CD4-positive, alpha-beta T cell treated with Interleukin-10 for 1 hour (primary cell): ENCODE results near the gene FIGNL2.
"Not testable (repeated sequence)": the region's sequence is repeated elsewhere in the genome, so short reads cannot be mapped to it uniquely, and the experiment has no call there.

ENCODE experiments used
- DNase-seq: peaks from one replicate; pipeline ENCODE4 v3.0.0-alpha.2; 2020

FIGNL2 gene, protein sequence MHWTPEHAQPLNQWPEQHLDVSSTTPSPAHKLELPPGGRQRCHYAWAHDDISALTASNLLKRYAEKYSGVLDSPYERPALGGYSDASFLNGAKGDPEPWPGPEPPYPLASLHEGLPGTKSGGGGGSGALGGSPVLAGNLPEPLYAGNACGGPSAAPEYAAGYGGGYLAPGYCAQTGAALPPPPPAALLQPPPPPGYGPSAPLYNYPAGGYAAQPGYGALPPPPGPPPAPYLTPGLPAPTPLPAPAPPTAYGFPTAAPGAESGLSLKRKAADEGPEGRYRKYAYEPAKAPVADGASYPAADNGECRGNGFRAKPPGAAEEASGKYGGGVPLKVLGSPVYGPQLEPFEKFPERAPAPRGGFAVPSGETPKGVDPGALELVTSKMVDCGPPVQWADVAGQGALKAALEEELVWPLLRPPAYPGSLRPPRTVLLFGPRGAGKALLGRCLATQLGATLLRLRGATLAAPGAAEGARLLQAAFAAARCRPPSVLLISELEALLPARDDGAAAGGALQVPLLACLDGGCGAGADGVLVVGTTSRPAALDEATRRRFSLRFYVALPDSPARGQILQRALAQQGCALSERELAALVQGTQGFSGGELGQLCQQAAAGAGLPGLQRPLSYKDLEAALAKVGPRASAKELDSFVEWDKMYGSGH

DNA sequence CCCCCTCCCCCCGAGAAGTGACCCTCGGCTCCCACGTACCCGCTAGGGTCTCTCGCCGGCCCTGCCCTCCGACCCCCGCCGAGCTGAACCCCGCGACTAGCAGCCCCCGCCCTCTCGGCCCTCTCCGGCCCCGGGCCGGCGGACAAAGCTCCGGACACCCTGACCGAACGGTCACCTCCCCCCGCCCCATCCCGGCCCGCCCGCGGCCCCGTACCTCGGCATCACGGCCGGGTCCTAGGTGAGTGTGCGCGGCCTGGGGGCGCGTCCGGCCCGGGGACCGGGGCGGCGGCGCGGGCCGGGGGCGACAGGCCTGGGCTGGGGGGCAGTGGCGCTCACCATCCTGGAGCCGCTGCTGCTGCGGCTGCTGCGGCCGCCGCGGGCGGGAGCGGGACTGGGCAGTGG is at the start of gene FIGNL2:
Gene FIGNL2 (minus strand): TSS at position 393 of the 402 bp plus-strand sequence. CDS start 26,305 bp downstream, outside the sequence.
- no peak for DNase-seq

DNA sequence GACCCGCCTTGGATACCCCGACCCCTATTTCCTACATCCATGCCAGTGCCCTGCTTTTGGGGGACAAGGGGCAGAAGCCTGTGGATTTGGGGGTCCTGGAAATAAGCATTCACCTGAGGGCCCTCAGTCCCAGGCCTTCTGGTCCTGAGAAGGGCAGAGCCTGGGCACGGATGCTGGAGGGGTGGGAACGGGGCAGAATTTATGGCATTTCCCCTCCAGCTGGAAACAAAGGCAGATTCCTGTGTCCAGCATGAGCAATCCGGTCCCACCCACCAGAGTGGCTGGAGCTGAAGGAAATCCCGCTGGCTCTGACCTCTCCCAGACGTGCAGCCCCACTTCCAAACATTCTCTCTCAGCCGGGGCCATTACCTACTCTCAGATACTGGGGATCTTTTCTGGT is 48.7 kb upstream of the FIGNL2 start:
- DNase-seq = no peak

DNA sequence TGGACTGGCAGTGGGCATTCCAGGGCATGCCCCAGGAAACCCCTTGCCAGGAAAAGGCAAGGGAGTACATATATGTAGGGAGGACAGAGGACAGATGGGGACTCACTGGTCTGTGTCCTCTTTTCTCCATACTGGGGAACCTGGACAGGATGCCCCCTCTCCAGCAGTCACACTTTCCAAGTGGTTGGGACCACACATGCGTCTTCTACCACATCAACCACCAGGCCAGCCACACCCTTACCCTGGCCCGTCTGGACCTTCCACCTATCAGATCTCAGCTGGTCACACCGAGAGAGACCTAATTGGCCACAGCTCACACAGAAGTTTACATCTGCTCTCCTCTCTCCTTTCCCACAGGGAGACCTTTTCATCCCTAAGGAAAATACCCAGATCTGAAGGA is 47.7 kb upstream of the FIGNL2 start:
- no peak for DNase-seq

DNA sequence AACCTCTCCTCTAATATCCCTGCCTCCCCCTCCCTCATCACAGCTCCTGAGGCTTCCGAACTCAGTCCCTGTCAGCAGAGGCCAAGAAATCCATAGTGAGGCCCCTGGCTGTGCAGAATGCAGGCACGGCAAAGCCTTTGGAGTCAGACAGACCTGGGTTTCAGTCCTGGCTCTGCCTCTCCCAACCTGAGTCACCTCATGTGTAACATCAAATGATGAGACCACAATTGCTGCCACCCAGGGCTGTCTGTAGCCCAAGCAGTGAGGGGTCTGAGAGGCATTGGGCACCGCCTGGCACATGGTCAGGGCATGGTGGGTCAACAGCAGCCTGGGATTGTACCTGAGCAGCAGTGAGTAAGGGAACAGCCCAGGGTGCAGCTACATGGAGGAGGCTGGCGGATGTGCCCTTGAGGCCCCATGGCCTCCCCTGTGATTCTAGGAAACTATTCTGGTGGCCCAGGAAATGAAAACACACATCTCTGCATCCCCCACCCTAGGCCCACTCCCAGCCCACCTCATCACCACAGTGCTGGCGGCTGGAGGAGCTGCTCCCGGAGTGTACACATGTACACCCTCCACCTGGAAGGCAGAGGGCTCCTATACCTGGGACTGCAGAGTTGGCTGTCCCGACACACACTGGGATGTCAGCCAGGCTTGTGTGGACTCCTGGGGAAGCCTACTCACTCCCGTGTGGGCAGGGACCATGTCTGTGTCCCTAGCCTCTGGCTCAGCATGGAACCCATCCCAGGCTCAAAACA is 47.0 kb upstream of the FIGNL2 start:
- DNase-seq = no peak

DNA sequence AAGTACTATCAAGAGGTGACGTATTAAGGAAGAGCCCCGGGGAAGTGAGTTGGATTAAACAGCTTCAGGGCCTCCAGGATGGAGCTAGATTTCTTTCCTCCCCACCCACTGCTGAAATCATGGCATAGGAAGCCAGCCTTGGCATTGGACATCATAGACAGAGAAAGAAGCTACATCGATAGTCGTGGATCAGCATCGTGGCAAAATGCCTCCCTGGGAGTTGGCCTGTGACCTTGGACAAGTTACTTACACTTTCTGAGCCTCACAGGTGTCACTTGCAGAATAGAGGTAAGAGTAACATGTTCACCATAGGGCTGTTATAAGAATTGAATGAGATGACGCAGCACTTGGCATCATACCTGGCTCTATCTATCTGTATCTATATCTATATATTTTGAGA is 45.3 kb upstream of the FIGNL2 start:
- no peak for DNase-seq

DNA sequence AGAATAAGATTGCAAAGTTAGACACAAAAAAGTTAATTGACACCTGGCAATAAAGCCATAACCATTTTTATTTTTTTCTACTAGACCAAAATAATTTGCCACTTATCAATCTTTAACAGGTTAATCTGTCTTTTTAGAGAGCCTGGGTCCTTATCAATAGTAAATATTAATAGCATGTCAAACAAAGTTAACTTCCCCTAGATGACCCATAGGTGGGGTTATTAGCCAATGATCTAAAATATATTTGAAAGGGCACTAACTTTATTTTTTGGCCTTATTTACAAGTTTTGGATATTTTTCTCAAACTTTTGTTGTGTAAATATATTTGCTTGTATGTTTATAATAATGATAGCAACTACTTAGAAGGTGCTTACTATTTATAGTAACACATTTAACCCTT is 43.3 kb upstream of the FIGNL2 start:
- no peak for DNase-seq

DNA sequence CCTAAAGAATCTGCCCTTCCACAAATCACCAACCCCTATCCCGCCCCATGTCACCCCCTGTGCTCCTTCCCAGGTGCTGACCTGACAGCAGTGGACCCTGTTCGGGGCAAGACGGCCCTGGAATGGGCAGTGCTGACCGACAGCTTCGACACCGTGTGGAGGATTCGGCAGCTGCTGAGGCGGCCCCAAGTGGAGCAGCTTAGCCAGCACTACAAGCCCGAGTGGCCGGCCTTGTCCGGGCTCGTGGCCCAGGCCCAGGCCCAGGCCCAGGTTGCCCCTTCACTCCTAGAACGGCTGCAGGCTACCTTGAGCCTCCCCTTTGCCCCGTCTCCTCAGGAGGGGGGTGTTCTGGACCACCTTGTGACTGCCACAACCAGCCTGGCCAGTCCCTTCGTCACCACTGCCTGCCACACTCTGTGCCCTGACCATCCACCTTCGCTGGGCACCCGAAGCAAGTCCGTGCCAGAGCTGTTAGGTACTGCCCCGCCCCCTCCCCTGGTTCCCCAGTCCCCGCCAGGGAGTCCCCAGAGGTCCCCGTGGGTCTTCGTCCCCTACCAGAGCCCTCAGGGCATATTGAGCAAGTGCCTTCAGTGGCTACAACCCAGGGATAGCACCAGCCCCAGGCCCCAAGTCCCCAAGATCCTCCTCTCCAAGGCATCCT is 42.1 kb upstream of the FIGNL2 start:
- DNase-seq = no peak

DNA sequence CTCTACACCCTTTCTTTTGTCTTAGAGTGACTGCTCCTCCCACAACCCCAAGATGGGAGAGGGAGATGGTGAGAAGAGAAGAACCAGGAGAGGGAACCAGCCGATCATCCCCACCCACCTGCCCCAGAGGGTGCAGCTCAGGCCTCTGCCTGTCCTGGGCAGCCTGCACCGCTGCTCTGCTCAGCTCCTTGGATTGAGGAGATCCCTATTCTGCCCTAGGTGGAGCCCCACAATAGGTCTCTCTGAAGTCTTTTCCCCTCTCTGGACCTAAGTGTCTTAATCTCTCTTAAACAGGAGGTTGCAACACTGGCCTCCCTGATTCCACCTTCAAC is 41.6 kb upstream of the FIGNL2 start:
- no peak for DNase-seq

DNA sequence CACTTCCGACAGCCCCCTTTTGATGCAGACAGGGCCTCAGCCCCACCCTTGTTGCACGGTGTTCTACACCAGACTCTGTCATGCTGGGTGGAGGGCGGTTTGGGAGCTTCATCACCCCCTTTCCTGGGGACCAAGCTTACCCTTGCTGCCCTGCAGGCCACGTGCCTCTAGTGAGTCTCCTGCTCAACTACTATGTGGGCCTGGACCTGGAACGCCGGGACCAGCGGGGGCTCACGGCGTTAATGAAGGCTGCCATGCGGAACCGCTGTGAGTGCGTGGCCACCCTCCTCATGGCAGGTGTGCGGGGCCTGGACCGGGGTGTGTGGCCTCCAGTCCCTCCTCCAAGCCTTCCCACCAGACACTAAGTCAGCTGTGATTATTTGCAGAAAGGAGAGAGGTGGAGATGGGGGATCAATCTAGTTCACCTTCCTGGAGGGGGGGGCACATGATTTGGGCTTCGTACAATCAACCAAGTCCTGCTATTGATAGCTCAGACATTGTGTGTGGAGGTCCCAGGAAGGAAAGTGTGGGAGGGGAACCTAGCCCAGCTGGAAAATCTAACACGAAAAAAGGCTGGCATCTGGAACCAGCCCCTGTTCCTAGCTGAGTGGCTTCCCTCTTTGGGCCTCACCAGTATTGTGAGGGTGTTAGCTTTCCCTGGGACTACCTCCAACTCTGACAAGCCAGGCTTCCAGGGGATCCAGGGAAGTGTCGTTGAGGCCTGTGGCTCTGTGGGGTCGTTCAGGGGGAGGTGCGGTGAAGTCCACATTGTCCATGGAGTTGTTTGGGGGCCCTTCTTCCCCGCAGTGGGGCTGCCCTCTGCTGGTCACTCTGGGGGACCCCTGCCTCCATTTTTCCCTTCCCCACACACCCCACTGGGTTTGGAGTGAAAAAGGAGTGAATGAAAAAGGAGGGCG is 41.0 kb upstream of the FIGNL2 start:
- DNase-seq = no peak

DNA sequence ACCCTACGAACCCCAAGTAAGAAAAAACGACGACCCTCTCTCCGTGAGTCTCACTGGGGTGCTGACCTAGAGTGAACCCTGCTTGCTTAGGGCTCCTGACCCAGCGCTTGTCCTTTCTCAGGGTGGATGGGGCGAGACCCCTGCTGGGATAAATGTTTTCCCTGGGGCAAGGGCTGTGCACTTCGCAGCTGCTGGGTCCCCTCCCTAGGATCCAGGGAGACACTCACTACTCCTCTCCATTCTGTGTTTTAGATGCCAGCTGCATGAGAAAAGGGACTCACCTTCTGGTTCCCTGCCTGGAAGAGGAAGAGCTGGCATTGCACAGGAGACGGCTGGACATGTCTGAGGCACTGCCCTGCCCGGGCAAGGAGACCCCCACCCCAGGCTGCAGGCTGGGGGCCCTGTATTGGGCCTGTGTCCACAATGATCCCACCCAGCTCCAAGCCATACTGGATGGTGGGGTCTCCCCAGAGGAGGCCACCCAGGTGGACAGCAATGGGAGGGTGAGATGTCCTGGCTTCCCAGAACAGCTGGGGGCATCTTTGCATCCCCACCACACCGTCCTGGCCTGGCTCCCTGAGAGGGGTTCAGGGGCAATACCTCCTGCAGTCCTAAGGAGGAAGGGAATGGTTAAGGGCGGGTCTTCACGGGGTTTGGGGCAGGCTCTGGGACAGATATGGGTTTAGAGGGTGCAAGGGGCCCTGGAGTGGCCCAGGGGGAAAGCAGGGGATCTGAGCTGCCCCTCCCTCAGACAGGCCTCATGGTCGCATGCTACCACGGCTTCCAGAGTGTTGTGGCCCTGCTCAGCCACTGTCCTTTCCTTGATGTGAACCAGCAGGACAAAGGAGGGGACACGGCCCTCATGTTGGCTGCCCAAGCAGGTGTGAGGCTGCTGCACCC is 40.0 kb upstream of the FIGNL2 start:
- no peak for DNase-seq

DNA sequence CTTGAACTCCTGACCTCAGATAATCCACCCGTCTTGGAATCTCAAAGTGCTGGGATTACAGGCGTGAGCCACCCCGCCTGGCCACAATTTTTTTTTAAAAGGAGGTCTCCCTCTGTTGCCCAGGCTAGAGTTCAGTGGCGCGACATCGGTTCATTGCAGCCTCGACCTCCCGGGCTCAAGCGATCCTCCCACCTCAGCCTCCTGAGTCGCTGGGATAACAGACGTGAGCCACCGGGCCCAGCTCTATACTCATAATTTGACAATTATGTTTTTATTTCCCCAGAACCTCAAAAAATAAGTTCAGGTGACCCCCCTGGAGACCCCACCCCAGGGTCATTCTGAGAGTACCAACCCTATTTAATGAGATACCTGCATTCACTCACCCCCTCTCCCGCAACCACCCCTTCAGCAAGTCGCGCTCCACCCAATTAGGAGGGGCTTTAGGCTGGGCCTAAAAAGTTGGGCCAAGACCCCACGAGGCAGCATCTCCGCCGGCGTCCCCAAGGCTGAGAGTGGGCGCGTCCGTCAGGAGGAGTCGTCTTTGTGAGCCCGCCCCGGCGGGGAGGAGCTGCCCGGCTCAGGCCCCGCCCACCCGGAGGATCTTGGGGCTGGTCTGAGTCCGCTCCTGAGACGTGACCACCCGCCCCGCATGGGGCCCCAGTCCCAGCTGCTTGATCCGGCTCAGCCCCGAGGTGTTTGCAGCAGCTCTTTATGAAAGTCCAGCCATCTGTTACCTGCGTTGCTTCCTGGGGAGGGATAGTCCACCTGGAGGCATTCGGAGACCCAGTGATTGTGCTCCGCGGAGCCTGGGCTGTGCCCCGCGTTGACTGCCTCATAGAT is 39.2 kb upstream of the FIGNL2 start, which contains the start of gene ANKRD33:
Gene ANKRD33 (plus strand): TSS at position 628 of the 840 bp plus-strand sequence. CDS start 84 bp downstream, at position 712.
- DNase-seq = no peak

DNA sequence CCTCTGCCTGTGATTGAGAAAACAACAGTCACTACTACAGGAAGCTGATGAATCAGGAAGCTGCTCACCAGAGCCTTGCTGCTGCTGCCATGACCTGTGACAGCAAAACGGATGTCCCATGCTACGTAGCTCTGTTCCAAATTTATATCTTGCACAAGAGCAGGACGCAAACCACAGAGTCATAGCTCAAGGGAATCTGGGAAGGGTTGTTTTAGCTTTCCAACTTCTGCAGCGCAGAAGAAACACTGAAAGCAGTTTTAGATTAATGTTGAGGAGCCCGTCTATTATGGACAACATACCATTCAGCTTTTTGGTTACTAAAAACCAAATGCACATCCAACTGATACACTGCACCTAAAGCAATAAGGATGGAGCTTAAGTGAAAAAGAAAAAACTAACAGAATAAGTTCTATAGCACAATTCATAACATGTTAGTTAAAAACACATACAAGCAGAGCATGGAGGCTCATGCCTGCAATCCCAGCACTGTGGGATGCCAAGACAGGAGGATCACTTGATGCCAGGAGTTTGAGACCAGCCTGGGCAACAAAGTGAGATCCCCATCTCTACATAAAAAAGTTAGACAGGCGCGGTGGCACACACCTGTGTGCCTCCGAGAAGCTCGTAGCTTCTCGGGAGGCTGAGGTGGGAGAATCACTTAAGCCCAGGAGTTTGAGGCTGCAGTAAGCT is 37.6 kb upstream of the FIGNL2 start:
- peak; percentile 54 for DNase-seq

DNA sequence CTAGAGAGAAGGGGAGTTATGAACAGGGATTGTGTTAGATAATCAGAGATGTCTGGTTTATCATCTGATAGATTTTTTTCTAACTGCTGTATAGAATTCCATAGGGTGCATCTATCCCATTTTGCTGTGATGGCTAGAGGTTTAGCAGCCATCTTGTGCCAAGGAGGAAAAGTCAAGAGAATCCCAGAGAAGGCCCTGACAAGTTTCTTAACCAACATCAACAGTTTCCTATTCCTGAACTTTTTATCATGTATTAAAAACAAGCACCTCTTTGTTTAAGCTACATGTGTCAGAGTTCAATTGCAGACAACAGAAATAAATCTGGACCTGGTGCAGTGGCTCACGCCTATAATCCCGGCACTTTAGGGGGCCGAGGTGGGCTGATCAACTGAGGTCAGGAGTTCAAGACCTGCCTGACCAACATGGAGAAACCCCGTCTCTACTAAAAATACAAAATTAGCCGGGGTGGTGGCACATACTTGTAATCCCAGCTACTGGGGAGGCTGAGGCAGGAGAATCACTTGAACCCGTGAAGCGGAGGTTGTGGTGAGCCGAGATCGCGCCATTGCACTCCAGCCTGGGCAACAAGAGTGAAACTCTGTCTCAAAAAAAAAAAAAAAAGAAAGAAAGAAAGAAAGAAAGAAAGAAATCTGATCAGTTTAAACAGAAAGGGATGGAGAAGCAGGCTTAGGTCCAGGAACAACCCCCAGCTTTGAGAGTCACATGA is 36.9 kb upstream of the FIGNL2 start:
- not testable (repeated sequence) for DNase-seq

DNA sequence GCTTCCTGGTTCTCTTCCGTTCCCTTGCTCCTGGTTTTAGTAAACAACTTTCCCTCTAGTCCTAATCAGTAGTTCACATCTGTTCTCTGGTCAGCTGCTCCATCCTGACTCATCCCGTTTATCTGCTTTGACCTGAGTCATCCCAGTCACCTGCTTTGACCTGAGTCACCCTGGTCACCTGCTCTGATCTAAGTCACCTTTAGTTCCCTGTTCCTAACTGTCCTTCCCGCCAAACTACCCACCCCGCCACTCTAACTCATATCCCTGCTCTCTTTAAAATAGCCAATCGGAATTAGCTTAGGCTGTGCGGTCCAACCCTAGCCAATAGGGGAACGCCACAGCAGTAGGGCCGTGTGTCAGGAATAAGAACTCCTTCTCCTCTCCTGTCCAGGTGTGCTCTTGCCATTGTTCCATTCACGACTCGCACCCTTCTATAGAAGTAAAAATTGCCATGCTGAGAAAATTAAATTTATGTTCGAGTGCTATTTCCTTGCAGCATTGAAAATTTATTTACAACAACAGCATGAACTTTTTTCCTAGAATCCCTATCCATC is 36.2 kb upstream of the FIGNL2 start:
- no peak for DNase-seq

DNA sequence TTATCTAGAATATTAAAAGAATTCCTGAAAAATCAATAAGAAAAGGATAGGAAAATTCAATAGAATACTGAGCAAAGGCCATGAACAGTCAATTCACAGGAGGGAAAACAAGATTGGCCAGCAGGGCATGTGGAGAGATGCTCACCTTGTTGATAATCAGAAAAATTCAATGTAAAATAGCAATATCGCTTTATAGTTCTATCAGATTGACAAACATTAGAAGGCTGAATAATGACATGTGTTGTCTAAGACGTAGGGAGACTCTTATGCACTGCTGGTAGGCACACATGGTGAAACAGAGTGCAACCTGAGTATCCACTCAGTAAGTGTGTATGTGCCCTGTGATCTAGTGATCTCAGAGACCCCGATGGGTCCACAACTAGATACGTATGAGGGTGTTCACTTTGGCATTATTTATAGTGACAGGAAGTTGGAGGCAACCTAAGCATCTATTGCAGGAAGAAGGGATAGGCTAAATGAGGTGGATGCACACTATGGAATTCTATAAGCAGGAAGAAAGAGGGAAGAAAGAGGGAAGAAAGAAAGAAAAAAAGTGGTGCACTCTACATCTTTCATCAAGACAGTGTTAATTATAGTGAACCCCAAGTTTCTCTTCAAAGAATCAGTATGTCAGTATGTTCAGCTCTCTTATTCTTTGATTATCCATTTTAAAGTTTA is 35.6 kb upstream of the FIGNL2 start:
- DNase-seq = no peak

DNA sequence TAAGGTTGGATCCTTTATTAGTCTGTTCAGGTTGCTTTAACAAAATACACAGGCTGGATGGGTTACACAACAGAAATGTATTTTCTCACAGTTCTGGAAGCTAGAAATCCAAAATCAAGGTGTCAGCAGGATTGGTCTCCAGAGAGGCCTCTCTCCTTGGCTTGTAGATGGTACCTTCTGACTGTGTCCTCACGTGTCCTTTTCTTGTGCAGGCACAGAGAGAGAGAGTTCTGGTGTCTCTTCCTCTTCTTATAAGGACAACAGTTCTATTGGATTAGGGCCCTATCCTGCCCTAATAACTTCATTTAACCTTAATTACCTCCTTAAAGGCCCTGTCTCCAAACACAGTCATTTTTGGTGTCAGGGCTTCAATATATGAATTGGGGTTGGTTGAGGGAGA is 34.8 kb upstream of the FIGNL2 start:
- DNase-seq = no peak

DNA sequence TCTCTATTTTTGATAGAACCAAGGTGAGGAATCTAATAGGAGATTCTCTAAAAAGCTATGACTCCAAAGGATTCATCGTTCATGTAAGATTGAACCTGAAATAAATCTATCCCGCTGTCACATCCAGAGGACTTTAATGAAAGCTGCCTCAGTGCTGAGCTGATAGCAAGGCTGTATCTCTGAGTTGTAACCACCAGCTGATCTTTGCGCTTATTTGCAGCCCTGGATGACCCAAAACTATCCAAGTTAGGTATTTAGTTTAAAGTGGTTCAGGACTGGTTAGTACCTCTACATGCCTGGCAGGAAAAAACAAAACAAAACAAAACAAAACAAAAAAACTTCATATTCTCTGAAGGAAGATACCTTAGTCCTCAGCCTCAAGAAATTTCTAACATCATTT is 30.6 kb upstream of the FIGNL2 start:
- DNase-seq = no peak

DNA sequence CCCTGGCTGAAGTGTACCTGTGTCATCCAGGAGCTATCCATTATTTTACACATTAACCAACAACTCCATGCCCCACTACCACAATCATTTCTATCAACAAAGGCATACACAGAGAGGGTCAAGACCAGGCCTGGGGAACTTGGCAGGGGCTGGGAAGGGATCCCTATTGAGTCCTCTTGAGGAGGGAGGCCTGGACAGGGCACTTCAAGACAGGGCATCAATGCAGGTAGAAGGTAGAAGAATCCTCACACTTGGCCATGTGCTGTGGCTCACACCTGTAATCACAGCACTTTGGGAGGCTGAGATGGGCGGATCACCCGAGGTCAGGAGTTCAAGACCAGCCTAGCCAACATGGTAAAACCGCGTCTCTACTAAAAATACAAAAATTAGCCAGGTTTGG is 26.0 kb upstream of the FIGNL2 start:
- DNase-seq = no peak
